RPMI7951 (cell line): Measurements from ENCODE around the gene RFLNA. TPM values are rescaled to one million over a fixed set of nuclear protein-coding genes. Genes with fewer than 3 reads are reported as not detected.
A peak's percentile ranks its signal among the peaks of the same experiment; 100 is the strongest.

Experiments
- DNase-seq: peaks from one replicate; pipeline ENCODE4 v3.0.0-alpha.2; 2012; ENCODE audit warnings: low read depth
- total RNA-seq: library from RNA; depleted of rRNA; stranded (reverse); fragments of >200 nt; shearing (Covaris generic); gene quantifications from 2 replicates; pipeline ENCODE4 v1.2.3, GENCODE V29; 2014; rRNA removed

The RFLNA gene, protein sequence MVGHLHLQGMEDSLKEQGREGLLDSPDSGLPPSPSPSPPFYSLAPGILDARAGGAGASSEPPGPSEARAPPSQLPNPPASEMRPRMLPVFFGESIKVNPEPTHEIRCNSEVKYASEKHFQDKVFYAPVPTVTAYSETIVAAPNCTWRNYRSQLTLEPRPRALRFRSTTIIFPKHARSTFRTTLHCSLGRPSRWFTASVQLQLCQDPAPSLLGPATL
- total RNA-seq: 1.3 and 1.7 TPM in 2 replicates

DNA sequence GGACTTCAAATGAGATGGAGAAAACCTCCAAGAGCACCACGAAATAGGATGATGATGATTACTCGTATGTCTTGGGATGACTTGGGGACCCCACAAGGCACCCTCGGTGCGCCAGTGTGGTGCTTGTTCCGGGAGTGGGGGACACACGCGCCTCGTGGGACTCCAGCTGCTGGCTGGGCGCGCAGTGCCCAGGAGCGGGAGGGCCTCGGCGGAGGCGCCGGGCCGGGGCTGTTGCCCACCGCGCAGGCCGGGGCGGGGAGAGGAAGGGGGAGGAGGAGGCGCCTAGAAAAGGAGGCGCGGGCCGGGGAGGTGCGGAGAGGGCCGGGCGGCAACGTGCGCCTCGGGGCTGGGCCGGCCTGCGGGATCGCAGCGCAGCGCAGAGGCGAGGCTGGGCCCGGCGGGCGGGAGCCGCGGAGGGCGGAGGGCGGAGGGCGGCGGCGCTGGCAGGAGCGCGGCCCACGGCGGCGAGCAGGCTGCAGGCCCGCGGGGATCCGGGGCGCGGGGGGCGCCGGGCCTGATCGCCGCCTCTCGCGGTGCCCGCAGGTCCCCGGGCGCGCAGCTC is at the start of gene RFLNA:
RFLNA (plus strand) TSS at position 314 of the 562 bp plus-strand sequence. CDS start 337 bp downstream, outside the sequence.
- no peak for DNase-seq

DNA sequence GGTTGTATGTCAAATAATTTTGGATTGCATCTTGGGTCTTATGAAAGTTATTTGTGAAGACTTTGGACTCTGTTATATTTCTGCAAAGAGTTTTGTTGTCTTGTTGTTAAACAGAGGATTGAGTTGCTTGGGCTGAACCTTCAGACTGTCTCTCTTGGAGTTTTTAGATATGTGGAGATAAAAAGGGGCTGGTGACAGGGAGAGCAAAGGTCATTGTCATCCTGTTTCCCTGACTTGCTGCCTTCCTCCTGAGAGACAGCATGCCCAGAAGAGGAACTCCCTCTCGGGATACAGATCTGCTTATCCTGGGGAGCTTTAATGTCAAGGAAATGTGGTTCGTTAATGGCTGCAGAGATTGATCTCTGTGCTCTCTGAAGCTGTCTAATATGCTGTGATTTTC is 47.6 kb upstream of the RFLNA start:
- DNase-seq: no peak

DNA sequence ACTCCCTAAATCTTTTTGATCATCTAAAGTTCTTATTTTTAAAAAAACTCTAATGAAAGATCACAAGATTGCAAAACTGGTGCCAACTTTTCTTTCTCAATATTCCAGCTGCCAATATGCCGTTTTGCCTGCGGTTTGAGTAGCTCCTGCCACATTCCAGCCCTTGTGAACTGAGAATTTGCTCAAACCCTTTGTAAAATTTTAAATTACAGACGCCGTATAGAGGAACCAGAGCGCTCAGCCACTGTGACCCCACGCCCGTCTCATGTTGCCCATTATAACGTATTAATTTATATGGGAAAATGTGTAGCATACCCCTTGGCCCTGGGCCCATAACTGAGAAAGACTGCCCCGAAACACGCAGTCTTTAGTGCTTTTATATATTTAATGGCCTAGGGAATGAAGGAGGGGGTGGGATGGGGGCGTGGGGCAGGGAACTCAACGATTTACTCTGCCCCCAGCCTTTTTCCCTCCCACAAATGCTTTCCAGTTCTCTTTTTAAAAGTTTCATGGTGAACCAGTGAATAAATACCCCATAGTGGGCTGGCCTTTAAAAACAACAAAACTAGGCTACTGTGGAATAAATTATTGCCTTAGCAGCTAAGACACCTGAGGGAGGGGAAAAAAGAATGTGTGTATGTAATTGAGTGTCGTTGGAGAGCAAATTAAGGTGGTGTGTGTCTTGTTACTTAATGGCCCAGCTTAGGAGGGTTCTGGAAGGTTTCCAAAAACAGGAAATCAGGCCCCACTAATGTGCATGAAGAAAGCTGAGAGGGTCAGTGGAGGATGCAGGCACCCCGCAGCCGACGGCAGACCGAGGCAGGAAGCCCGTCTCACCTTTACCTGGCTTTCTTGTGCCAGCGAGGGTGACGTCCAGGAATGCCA is 45.7 kb upstream of the RFLNA start:
- peak; percentile 14 for DNase-seq

DNA sequence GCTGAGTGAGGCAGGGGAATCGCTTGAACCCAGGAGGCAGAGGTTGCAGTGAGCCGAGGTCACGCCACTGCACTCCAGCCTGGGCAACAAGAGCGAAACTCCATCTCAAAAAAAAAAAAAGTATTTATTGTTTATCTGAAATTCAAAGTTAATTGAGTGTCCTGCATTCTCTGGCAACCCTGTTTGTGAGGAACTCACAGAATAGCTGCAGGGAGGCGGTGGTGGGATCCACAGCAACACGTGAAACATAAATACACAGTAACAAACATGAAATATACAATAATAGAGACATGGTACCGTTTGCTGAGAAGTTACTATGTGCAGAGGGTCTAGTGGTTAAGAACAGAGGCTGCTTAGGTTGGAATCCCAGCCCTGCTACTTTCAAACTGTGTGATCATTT is 43.7 kb upstream of the RFLNA start:
- no peak for DNase-seq

DNA sequence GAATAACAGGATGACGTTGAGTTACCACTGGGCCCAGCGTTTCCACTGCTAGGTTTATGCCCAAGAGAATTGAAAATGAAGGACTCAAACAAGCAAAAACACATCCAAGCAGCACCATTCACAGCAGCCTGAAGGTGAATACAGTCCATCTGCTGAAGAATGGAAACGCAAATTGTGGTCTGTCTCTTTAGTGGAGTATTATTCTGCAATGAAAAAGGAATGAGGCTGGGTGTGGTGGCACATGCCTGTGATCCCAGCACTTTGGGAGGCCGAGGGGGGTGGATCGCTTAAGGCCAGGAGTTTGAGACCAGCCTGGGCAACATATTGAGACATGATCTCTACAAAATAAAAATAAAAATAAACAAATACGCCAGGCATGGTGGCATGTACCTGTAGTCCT is 41.9 kb upstream of the RFLNA start:
- no peak for DNase-seq

DNA sequence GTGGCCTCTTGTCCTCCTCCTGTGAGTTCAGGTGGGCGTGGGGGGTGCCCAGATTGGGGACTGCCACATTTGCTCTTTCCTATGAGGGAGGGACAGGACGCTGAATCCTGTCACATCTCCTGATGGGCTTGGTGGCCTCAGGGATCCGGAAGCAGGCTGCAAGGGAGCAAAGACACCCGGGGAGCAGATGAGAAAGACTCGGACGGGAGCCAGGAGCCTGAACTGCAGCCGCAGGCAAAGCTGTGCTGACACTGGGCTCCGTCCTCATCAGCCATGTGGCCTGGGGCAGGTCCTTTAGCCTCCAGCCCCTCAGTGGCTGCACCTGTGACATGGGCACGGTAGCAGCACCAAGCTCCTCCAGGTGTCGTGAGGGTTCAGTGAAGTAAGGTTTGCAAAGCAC is 40.8 kb upstream of the RFLNA start:
- DNase-seq: no peak

DNA sequence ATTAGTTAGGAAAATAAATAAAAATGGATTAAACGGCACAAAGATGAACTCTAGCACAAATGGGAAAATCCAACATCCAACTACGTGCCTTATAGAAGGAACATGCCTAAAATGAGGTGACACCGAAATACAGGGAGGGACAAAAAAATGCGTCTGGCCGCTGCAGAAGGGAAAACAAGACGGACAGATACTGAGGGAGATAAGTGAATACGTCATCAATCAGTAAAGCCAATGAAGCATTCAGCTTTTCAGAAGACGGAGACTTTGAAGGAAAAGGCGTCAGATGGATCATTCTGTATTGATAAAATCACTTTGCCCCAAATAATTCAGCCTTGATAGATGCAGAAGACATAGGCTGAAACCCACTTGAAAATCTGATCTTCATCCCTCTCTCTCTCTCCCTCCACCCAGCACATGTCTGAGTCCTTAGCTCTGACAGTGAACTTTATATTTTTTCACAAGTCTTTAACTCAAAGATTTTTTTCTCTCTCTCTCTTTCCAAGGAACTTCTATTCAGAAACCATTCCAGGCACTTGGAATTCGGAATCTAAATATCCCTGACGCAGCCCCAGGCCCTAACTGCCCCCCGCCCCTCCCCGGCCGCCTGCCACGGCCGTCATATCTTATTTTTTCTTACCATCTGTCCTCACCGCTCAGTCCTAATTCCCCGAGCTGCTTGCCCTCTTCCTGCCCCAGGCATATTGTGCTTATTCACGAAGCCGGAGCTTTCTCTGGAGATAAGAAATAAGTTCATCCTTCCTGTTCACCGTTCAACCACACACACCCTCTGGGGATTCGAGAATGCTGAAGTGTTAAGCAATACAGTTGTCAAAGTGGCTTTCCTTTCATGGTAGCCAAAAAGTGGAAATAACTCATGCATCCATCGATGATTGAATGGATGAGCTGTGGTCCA is 35.5 kb upstream of the RFLNA start:
- peak; percentile 89 for DNase-seq

DNA sequence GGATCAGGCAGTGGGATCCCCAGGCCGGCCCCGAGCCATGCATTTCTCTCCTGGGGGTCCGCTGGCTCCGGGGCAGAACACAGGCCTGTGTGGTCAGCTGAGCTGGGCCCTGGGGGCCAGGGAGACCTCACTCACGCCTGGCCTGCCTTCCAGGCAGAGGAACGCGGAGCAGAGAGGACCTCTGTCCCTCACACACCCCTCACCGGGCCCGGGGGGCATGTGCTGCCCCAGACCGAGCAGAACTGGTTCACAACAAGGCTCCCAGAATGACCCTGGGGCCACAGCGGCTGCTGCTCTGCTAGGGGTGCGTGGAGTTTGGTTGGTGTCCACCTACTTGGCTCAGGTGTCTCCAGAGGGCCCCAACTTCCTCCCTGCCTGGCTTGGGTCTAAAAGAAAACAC is 33.0 kb upstream of the RFLNA start:
- no peak for DNase-seq

DNA sequence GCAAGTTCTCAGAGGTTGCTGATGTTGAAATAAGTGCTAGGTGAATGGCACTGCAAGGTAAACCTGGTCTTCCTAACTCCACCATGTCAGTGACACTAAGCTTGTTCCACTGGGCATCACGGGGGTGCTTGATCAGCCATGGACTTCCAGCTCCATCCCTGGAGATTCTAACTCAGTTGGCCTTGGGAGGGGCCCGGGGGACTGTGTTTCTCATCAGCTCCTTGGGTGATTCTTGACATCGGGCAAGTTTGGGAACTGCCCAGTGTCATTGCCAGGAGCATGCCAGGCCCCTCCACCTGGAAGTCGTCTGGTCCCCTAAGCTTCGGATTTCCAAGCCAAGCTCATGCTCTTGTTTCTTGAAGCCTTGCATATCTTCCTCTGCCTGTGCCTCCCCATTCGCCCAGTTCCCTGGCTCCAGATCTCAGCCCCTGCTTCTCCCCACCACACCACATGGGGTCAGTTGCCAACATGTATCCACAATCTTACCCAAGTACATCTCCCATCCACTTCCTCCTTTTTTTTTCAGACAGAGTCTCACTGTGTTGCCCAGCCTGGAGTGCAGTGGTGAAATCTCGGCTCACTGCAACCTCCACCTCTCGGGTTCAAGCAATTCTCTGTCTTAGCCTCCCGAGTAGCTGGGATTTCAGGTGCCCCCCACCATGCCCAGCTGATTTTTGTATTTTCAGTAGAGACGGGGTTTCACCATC is 30.7 kb upstream of the RFLNA start:
- no peak for DNase-seq

DNA sequence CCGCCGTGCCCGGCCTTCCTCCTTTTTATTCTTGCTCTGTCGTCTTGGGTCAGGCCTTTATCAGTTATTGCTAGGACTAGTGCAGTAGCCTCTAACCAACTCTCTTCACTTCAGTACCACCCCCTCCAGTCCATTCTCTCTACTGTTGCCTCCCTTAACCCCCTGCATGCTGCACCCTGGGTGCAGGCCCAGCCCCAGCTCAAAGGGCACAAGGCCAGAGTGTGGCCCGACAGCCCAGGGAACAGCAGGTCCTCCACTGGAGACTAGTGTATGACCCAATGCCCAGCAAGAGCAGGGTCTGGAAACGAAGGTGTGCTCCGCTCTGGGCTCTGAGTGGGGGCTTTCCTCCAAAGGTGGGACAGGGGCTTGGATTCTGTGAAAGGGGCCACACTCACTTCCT is 30.0 kb upstream of the RFLNA start:
- DNase-seq: no peak

DNA sequence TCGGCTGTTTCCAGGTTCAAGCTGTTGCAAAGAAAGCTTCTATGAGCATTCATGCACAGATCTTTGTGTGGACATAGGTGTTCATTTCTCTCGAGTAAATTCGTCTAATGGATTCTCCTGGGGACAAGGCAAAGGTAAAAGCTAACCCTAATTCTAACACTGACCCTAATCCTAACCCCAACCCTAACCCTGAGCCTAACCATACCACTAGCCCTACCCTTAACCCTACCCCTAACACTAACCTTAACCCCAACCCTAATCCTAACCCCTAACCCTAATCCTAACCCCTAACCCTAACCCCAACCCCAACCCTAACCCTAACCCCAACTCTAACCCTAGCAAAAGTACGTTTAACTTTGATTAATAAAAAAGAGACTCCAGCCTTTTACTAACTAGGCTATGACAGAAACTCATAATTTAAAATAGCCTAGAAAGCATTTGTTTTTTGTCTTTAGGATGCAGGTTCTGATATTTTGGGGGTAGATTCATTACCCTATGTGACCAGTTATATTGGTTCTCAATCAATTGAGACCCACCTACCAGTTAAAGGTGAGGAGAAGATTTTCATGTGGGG is 27.6 kb upstream of the RFLNA start:
- no peak for DNase-seq

DNA sequence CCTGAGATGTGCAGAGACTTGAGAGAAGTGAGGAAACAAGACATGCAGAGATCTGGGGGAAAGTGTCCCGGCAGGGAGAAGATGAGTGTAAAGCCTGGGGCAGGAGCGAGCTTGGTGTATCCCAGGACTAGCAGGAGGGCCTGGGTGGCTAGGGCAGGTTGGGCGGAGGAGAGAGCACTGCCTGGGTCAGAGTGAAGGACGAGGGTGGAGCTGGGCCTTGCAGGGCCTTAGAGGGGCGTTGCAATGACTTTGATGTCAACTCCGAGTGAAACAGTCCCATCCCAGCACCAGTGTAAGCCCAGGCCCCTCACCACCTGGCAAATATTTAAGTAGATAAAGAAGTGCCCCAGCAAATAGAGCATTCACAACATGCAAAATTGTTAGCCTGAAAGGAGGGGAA is 24.2 kb upstream of the RFLNA start:
- no peak for DNase-seq

DNA sequence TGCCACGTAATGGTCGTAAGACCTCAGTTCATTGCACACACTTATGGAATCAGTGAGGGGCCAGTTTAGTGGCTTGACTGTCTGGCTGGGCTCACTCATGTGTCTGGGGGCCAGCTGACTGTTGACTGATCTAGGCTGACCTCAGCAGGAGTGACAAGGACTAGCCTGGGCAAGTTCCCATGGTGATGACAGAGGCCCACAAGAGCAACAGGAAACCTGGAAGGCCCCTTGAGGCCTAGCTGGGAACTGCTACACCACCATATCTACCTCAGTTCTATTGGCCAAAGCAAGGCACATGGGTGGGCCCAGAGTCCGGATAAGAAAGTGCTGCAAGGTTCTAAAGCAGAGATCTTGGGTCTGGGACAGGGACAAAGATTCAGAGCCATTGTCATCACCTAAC is 21.3 kb upstream of the RFLNA start:
- peak; percentile 46 for DNase-seq

DNA sequence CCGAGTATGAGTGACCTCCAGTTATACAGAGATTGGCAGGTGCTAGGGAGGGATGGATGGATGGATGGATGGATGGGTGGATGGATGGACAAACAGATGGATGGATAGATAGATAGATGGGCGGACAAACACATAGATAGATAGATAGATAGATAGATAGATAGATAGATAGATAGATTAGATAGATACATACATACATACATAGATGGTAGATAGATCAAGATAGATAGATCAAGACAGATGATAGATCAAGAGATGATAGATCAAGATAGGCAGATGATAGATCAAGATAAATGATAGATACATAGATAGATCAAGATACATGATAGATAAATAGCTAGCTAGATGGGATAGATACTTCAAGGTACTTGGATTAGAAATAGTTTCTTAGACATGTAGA is 18.6 kb upstream of the RFLNA start:
- DNase-seq: no peak

DNA sequence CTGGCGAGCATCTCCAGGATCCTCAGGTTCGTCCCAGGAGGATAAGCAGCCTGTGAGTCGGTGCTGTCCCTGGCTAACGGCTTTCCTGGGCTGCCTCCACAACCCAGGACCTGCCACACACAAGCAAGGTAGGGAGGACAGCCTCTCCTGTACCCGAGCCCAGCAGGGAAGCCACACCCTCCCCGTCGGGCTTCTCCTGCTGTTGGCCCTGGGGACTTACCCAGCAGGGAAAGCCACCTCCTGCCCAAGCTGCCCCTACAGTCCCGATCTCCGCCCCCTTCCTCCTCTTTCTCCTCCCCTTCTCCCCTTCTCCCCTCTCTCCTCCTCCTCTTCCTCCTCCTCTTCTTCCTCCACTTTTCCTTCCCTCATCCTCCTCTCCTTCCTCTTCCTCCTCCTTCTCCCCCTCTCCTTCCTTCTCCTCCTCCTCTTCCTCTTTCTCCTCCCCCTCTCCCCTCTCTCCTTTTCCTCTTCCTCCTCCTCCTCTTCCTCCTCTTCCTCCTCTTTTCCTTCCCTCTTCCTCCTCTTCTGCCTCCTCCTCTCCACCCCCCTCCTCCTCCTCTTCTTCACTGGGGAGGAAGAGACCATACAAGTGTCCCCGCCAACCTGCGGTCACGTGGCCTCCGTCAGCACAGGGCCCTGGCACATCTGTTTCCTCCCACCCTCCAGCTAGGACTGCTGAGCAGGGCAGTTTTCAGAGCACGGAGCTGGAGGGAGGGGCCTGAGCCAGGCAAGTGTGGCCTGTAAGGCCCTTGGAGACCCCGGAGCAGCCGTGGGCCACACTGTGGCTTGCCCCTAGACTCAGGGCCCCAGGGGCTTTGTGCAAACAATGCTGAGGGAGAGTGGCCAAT is 17.3 kb upstream of the RFLNA start:
- DNase-seq: no peak

DNA sequence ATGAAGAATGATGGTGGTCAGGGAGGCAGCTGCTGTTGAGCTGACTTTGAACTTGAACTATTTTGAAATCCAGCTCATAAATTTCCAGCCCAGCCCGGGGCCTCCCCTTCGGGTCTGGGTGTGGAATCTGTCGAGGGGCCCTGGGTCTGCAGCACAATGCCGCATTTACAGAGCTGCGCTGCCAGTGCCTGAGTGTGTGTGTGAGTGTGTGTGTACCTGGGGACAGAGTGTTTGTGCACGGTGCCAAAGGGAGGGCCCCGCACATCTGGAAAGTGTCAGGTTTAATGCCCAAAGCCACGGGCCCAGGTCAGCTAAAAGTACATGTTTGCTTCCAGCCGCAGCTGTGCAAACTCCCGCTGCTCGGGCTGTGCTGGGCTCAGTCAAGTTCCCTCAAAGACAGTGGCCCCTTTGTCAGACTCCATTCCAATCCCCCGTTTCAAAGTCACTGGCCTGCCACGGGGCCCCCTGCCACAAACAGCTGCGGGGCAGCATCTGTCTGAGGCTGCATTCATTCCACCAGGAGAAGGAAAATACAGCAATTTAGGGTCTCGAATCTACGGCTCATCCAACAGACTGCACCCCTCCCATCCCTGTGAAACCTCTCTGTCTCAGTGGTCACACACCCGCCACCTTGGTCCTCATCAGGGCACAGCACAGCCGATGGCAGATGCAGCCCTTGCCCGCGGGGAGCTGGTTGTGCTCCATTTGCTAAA is 16.3 kb upstream of the RFLNA start:
- peak; percentile 54 for DNase-seq

DNA sequence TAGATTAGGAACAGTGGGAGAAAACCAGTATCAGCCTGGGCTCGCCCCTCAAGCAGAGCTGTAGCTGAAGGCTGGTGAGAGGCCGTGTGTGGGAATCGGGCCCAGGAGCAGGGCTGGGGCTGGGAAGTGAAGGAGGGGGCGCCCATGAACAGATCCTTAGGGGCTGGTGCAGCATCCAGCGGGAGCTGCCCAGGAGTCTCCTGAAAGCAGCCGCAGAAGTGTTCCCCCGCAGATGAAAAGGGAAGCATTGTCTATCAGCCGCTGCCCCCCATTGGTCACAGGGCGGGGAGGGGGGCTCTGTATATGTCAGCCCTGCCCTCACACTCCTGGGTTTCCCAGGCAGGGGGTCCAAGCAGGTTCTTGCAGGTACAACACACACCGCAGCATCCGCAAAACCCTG is 15.6 kb upstream of the RFLNA start:
- no peak for DNase-seq

DNA sequence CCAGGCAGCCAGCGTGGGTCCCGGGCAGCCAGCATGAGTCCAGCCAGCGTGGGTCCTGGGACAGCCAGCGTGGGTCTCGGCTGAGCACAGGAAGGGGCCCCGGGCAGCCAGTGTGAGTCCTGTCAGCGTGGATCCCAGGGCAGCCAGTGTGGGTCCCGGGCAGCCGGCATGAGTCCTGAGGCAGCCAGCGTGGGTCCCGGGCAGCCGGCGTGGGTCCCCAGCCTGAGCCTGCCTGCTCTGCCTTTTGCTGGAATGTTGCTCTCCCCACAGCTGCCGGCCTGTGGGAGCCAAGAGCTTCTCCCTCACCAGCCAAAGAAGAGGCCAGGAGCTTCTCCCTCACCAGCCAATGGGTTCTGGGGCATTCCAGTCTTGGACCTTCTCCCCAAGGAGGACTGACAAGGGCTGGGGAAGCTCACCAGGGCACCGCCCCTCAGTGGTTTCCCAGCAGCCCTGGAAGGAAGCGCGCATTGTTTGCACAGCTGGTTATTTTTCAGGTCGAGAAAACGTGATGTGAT is 15.0 kb upstream of the RFLNA start:
- peak; percentile 49 for DNase-seq

DNA sequence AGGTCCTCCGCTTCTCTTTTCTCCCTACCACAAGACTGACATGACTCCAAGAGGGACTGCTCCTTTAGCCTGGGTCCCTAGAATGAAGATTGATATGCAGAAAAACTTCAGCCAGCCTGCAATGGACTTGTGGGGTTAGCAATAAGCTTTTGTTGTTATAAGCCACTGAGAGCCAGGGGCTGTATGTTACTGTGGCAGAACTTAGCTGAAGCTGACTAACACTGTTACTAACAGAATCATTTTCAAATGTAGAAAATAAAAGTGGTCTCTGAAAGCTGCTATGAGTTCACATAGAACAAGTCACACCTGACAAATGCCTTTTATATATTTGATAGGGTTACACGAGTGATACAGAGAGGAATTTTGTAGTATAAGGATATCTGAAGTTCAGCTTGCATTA is 13.6 kb upstream of the RFLNA start:
- no peak for DNase-seq
